ENCODE measurements around the gene PML. TPM values are rescaled to one million over a fixed set of nuclear protein-coding genes. Genes with fewer than 3 reads are reported as not detected.
A peak's percentile ranks its signal among the peaks of the same experiment; 100 is the strongest.

The PML gene, protein sequence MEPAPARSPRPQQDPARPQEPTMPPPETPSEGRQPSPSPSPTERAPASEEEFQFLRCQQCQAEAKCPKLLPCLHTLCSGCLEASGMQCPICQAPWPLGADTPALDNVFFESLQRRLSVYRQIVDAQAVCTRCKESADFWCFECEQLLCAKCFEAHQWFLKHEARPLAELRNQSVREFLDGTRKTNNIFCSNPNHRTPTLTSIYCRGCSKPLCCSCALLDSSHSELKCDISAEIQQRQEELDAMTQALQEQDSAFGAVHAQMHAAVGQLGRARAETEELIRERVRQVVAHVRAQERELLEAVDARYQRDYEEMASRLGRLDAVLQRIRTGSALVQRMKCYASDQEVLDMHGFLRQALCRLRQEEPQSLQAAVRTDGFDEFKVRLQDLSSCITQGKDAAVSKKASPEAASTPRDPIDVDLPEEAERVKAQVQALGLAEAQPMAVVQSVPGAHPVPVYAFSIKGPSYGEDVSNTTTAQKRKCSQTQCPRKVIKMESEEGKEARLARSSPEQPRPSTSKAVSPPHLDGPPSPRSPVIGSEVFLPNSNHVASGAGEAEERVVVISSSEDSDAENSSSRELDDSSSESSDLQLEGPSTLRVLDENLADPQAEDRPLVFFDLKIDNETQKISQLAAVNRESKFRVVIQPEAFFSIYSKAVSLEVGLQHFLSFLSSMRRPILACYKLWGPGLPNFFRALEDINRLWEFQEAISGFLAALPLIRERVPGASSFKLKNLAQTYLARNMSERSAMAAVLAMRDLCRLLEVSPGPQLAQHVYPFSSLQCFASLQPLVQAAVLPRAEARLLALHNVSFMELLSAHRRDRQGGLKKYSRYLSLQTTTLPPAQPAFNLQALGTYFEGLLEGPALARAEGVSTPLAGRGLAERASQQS
- total RNA-seq (ENCODE audit: low replicate concordance): 15.3 and 18.0 TPM in 2 replicates

DNA sequence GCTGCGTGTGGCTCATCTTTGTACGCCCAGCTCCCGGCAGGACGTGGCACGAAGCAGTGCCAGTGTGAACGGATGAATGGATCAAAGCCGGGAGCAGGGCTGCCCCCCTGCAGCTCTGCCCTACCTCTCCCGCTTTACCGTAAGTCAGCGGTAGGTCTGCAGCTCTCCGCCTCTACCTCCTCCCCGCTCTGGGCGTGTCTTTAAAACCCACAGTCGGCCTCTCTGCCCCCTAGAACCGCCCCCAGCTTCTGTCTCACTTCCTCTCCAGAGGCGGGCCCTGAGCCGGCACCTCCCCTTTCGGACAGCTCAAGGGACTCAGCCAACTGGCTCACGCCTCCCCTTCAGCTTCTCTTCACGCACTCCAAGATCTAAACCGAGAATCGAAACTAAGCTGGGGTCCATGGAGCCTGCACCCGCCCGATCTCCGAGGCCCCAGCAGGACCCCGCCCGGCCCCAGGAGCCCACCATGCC lies at the start of gene PML:
PML (plus strand) TSS at position 304 of the 471 bp plus-strand sequence; CDS start at position 401, 97 bp downstream.
- Histone ChIP-seq H3K9me3 (ENCODE audit: low read depth) (no peaks in the 10 kb centered on the region), H3K9ac (peak within 1 kb of the TSS; percentile 74), H3K4me3 (peak within 1 kb of the TSS; percentile 98), H2AFZ (replicated peaks) (peak within 1 kb of the TSS; percentile 98), H3K4me1 (peaks cover 23% of the 10 kb centered on the region), H3K27ac (no peak within 1 kb of the TSS), H3K36me3 (peaks cover 4% of the 10 kb centered on the region), H3K79me2 (ENCODE audit: low read depth) (peaks cover 38% of the 10 kb centered on the region), H3K27me3 (no peaks in the 10 kb centered on the region), H4K20me1 (ENCODE audit: low read depth) (peaks cover 19% of the 10 kb centered on the region), H3F3A (ENCODE audit: low read depth) (peaks cover 8% of the 10 kb centered on the region), H3K4me2 (peak within 1 kb of the TSS; percentile 97)
- peaks cover 28% of the 10 kb centered on the region for H3K4me1 Mint-ChIP-seq
- no peaks in the 10 kb centered on the region for H3K9me3 Mint-ChIP-seq
- no peak for TF ChIP-seq EZH2 (IDR thresholded peaks at IDR 0.05)
- TF ChIP-seq EZH2phosphoT487 (IDR thresholded peaks at IDR 0.05): no peak
- TF ChIP-seq, protein P1, sequence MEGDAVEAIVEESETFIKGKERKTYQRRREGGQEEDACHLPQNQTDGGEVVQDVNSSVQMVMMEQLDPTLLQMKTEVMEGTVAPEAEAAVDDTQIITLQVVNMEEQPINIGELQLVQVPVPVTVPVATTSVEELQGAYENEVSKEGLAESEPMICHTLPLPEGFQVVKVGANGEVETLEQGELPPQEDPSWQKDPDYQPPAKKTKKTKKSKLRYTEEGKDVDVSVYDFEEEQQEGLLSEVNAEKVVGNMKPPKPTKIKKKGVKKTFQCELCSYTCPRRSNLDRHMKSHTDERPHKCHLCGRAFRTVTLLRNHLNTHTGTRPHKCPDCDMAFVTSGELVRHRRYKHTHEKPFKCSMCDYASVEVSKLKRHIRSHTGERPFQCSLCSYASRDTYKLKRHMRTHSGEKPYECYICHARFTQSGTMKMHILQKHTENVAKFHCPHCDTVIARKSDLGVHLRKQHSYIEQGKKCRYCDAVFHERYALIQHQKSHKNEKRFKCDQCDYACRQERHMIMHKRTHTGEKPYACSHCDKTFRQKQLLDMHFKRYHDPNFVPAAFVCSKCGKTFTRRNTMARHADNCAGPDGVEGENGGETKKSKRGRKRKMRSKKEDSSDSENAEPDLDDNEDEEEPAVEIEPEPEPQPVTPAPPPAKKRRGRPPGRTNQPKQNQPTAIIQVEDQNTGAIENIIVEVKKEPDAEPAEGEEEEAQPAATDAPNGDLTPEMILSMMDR (IDR thresholded peaks at IDR 0.05): no peak
- peaks cover 2% of the 10 kb centered on the region for H3K27me3 Mint-ChIP-seq (ENCODE audit: insufficient read depth, low read depth)
- DNase-seq (ENCODE audit: low spot score): peak; percentile 98
- peak within 1 kb of the TSS; percentile 97 for H3K4me3 Mint-ChIP-seq
- peak within 1 kb of the TSS; percentile 92 for H3K27ac Mint-ChIP-seq
- H3K36me3 Mint-ChIP-seq: peaks cover 2% of the 10 kb centered on the region

- H3K27me3 Mint-ChIP-seq (ENCODE audit: insufficient read depth, low read depth): peaks cover 15% of the 10 kb centered on the region
- no peaks in the 10 kb centered on the region for H3K79me2 ChIP-seq (ENCODE audit: low read depth)
- H3K9ac ChIP-seq: no peak overlapping the region
- H3K36me3 Mint-ChIP-seq: peaks cover 3% of the 10 kb centered on the region
- peak overlapping the region; percentile 72 for H3K27ac Mint-ChIP-seq
- DNase-seq (ENCODE audit: low spot score): no peak
- no peaks in the 10 kb centered on the region for H3K9me3 Mint-ChIP-seq
- H3K4me3 ChIP-seq: no peak overlapping the region
- TF ChIP-seq EZH2 (IDR thresholded peaks at IDR 0.05) (no peak), EZH2phosphoT487 (IDR thresholded peaks at IDR 0.05) (no peak)
- TF ChIP-seq, protein P1 (IDR thresholded peaks at IDR 0.05): no peak
- H3K27ac ChIP-seq: no peak overlapping the region
- H3K4me1 ChIP-seq: peaks cover 10% of the 10 kb centered on the region
- H3F3A ChIP-seq (ENCODE audit: low read depth): peaks cover 14% of the 10 kb centered on the region
- peaks cover 26% of the 10 kb centered on the region for H3K27me3 ChIP-seq
- peaks cover 66% of the 10 kb centered on the region for H4K20me1 ChIP-seq (ENCODE audit: low read depth)
- no peak overlapping the region for H3K4me2 ChIP-seq
- no peak overlapping the region for H2AFZ ChIP-seq (replicated peaks)
- peak overlapping the region; percentile 11 for H3K4me3 Mint-ChIP-seq
- no peaks in the 10 kb centered on the region for H3K9me3 ChIP-seq (ENCODE audit: low read depth)
- no peaks in the 10 kb centered on the region for H3K36me3 ChIP-seq
- H3K4me1 Mint-ChIP-seq: peaks cover 39% of the 10 kb centered on the region
Measured at GRCh38 chr15:73945130-73945508, 49.4 kb upstream of the PML start.

GRCh38 chr15:73946046-73946721 lies 48.3 kb upstream of the PML start:
- Histone ChIP-seq H3K27me3 (peaks cover 26% of the 10 kb centered on the region), H3K27ac (no peak overlapping the region), H3K4me3 (no peak overlapping the region), H3K9ac (no peak overlapping the region), H3K79me2 (ENCODE audit: low read depth) (no peaks in the 10 kb centered on the region), H3K4me1 (peaks cover 10% of the 10 kb centered on the region), H4K20me1 (ENCODE audit: low read depth) (peaks cover 67% of the 10 kb centered on the region), H3K36me3 (no peaks in the 10 kb centered on the region), H3K9me3 (ENCODE audit: low read depth) (no peaks in the 10 kb centered on the region), H3F3A (ENCODE audit: low read depth) (peaks cover 22% of the 10 kb centered on the region), H3K4me2 (no peak overlapping the region), H2AFZ (replicated peaks) (no peak overlapping the region)
- H3K36me3 Mint-ChIP-seq: peaks cover 3% of the 10 kb centered on the region
- no peak overlapping the region for H3K27ac Mint-ChIP-seq
- peaks cover 15% of the 10 kb centered on the region for H3K27me3 Mint-ChIP-seq (ENCODE audit: insufficient read depth, low read depth)
- DNase-seq (ENCODE audit: low spot score): no peak
- TF ChIP-seq EZH2phosphoT487 (IDR thresholded peaks at IDR 0.05) (no peak), EZH2 (IDR thresholded peaks at IDR 0.05) (no peak)
- TF ChIP-seq, protein P1 (IDR thresholded peaks at IDR 0.05): no peak
- no peak overlapping the region for H3K4me3 Mint-ChIP-seq
- peaks cover 43% of the 10 kb centered on the region for H3K4me1 Mint-ChIP-seq
- H3K9me3 Mint-ChIP-seq: no peaks in the 10 kb centered on the region

Data from neural progenitor cell (in vitro differentiated cells).